GM13976 (cell line): Measurements from ENCODE around the gene MYOG.
A peak's percentile ranks its signal among the peaks of the same experiment; 100 is the strongest.

ENCODE experiments used
- DNase-seq: peaks from one replicate; pipeline ENCODE4 v3.0.0; 2012; ENCODE audit warnings: low spot score
- CTCF ChIP-seq: IDR thresholded peaks from 2 replicates; pipeline ENCODE4 v1.5.1; 2012; ENCODE audit warnings: borderline replicate concordance, mild to moderate bottlenecking; ENCODE audit not compliant: insufficient read depth; ENCODE audit errors: extremely low read depth, missing control alignments, control extremely low read depth
- in situ Hi-C: fragments of 300-500 bp; cut with MboI; formaldehyde crosslinking; loops from one replicate; pipeline ENCODE4 v1.12.0; 2022; ENCODE audit warnings: low sequenced_read_pairs, mixed read lengths, inconsistent platforms; ENCODE audit not compliant: unreplicated experiment

Gene MYOG

GRCh38 chr1:203033917-203034316 is 51.9 kb downstream of the MYOG start:
- in situ Hi-C loops, result no loop called here
- no peak for TF ChIP-seq CTCF
- DNase-seq, result peak; percentile 12

DNA sequence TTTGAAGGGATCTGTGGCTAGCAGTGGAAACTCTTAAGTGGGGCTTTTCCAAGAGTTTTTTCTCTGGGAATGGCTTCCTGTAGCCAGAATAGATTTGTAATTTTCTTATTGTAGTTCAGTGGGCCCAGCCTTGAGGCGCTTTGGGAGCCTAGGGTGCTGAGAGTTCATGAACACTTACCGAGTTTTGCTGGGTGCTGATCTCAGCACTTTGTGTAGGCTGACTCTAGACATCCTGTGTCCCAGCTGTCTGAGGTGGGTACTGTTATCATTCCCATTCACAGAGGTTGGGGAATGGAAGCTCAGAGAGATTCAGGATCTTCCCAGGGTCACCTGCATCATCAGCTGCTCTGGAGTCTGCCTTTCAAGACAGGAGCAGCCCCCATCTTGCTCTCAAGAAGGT is 52.5 kb downstream of the MYOG start:
- TF ChIP-seq CTCF, result no peak
- DNase-seq, result no peak
- in situ Hi-C loops, result no loop called here
